ENCODE measurements around the gene TPH2.

Gene TPH2

GRCh38 chr12:71958993-71959578 lies 20.4 kb downstream of the TPH2 start:
- no peak for DNase-seq (ENCODE audit: low read depth)

- no peak for DNase-seq (ENCODE audit: low read depth)
These were observed 28.6 kb downstream of the TPH2 start for GRCh38 chr12:71967211-71967610.

- no peak for DNase-seq (ENCODE audit: low read depth)
These were observed 30.7 kb downstream of the TPH2 start for GRCh38 chr12:71969330-71969729.

- DNase-seq (ENCODE audit: low read depth) = no peak
These were observed 31.4 kb downstream of the TPH2 start for GRCh38 chr12:71970031-71970430.

- no peak for DNase-seq (ENCODE audit: low read depth)
These were observed 33.9 kb downstream of the TPH2 start for GRCh38 chr12:71972441-71973074.

GRCh38 chr12:71973687-71974086 lies 35.0 kb downstream of the TPH2 start:
- no peak for DNase-seq (ENCODE audit: low read depth)

GRCh38 chr12:71980538-71980937 lies 41.9 kb downstream of the TPH2 start:
- DNase-seq (ENCODE audit: low read depth) = no peak

- no peak for DNase-seq (ENCODE audit: low read depth)
These were observed 42.5 kb downstream of the TPH2 start for GRCh38 chr12:71981149-71981548.

GRCh38 chr12:71994715-71995114 lies 56.1 kb downstream of the TPH2 start:
- no peak for DNase-seq (ENCODE audit: low read depth)

- DNase-seq (ENCODE audit: low read depth) = no peak
These were observed 61.1 kb downstream of the TPH2 start for GRCh38 chr12:71999795-72000194.

- no peak for DNase-seq (ENCODE audit: low read depth)
These were observed 62.5 kb downstream of the TPH2 start for GRCh38 chr12:72000969-72001648.

GRCh38 chr12:72006766-72007165 lies 68.1 kb downstream of the TPH2 start:
- DNase-seq (ENCODE audit: low read depth) = no peak

- no peak for DNase-seq (ENCODE audit: low read depth)
These were observed 71.7 kb downstream of the TPH2 start for GRCh38 chr12:72010356-72010755.

- DNase-seq (ENCODE audit: low read depth) = no peak
These were observed 72.7 kb downstream of the TPH2 start for GRCh38 chr12:72011374-72011773.

- DNase-seq (ENCODE audit: low read depth) = no peak
These were observed 74.2 kb downstream of the TPH2 start for GRCh38 chr12:72012874-72013273.

- no peak for DNase-seq (ENCODE audit: low read depth)
These were observed 77.2 kb downstream of the TPH2 start for GRCh38 chr12:72015895-72016294.

GRCh38 chr12:72017054-72017651 lies 78.5 kb downstream of the TPH2 start:
- DNase-seq (ENCODE audit: low read depth) = peak; percentile 2

- DNase-seq (ENCODE audit: low read depth) = no peak
These were observed 79.4 kb downstream of the TPH2 start for GRCh38 chr12:72018036-72018435.

- no peak for DNase-seq (ENCODE audit: low read depth)
These were observed 86.0 kb downstream of the TPH2 start for GRCh38 chr12:72024613-72025012.

GRCh38 chr12:72025524-72025923 lies 86.9 kb downstream of the TPH2 start:
- DNase-seq (ENCODE audit: low read depth) = no peak

- no peak for DNase-seq (ENCODE audit: low read depth)
These were observed 90.3 kb downstream of the TPH2 start for GRCh38 chr12:72028966-72029365.

- no peak for DNase-seq (ENCODE audit: low read depth)
These were observed 91.6 kb downstream of the TPH2 start for GRCh38 chr12:72030277-72030676.

GRCh38 chr12:72031066-72031465 lies 92.4 kb downstream of the TPH2 start:
- no peak for DNase-seq (ENCODE audit: low read depth)

Data from T-helper 22 cell (primary cell).